Activated naive CD8-positive, alpha-beta T cell treated with anti-CD3 and anti-CD28 coated beads, Interleukin-2, amount 50 U/mL, for 24 hours (primary cell): ENCODE results near the gene TBR1.

Source experiments
- ATAC-seq: fragments of 150-1000 bp; cut with Tn5 transposase; one replicate; pipeline ENCODE4 v1.10.0; 2021
- DNase-seq: peaks from one replicate; pipeline ENCODE4 v3.0.0; 2021
- H3K27ac Mint-ChIP-seq: one replicate; pipeline ENCODE4 v1.8.0; 2021; ENCODE audit warnings: mild to moderate bottlenecking, mixed read lengths
- H3K27me3 Mint-ChIP-seq: one replicate; pipeline ENCODE4 v1.8.0; 2021; ENCODE audit warnings: mixed read lengths
- H3K36me3 Mint-ChIP-seq: one replicate; pipeline ENCODE4 v1.8.0; 2021; ENCODE audit warnings: low read depth, mixed read lengths
- H3K4me1 Mint-ChIP-seq: one replicate; pipeline ENCODE4 v1.8.0; 2021; ENCODE audit warnings: mixed read lengths
- H3K4me3 Mint-ChIP-seq: one replicate; pipeline ENCODE4 v1.8.0; 2021; ENCODE audit warnings: mild to moderate bottlenecking, moderate library complexity, mixed read lengths
- H3K9me3 Mint-ChIP-seq: one replicate; pipeline ENCODE4 v1.8.0; 2021; ENCODE audit warnings: mixed read lengths

The TBR1 gene

GRCh38 chr2:161400076-161400475 lies 16.0 kb upstream of the TBR1 start:
- Mint-ChIP-seq H3K27ac (no peak overlapping the region), H3K27me3 (no peaks in the 10 kb centered on the region), H3K4me1 (no peaks in the 10 kb centered on the region), H3K36me3 (peaks cover 63% of the 10 kb centered on the region), H3K4me3 (no peak overlapping the region), H3K9me3 (no peaks in the 10 kb centered on the region)
- DNase-seq (no peak), ATAC-seq (no peak)

DNA sequence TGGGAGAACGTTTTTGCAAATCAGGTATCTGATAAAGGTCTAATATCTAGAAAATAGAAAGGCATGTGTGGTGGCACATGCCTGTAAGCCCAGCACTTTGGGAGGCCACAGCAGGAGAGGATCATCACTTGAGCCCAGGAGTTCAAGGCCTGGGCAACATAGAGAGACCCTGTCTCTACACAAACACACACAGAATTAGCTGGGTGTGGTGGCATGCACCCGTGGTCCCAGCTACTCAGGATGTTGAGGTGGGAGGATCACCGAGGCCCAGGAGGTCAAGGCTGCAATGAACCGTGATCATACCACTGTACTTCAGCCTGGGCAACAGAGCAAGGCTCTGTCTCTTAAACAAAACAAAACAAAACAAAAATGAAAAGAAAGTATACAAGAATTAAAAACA lies 13.8 kb upstream of the TBR1 start:
- Mint-ChIP-seq H3K27me3 (no peaks in the 10 kb centered on the region), H3K36me3 (peaks cover 44% of the 10 kb centered on the region), H3K27ac (no peak overlapping the region), H3K4me3 (no peak overlapping the region), H3K4me1 (no peaks in the 10 kb centered on the region), H3K9me3 (no peaks in the 10 kb centered on the region)
- ATAC-seq, result no peak
- no peak for DNase-seq

- peaks cover 34% of the 10 kb centered on the region for H3K36me3 Mint-ChIP-seq
- H3K27ac Mint-ChIP-seq, result no peak overlapping the region
- H3K27me3 Mint-ChIP-seq, result no peaks in the 10 kb centered on the region
- H3K9me3 Mint-ChIP-seq, result no peaks in the 10 kb centered on the region
- H3K4me1 Mint-ChIP-seq, result no peaks in the 10 kb centered on the region
- no peak overlapping the region for H3K4me3 Mint-ChIP-seq
- ATAC-seq (no peak), DNase-seq (no peak)
These were observed 9.8 kb upstream of the TBR1 start for GRCh38 chr2:161406316-161406715.

DNA sequence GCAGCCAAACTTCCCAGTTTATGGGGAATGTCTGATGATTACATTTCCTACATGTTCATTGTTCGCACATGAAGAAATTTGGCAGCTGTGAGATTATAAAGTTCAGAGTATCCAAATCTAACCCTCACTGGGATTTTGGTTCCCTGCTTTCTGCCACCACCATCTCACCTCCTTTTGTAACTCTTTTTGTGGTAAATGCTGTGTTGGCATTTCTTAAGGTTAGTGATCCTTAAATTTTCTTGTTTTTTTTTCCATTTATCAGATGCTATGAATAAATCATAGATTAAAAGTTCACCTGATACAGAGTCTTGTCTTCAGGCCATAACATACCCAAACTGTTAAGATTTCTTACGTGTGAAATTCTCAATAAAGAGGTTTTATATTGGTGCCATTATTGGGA lies 8.5 kb upstream of the TBR1 start:
- ATAC-seq (no peak), DNase-seq (no peak)
- H3K9me3 Mint-ChIP-seq, result no peaks in the 10 kb centered on the region
- no peak overlapping the region for H3K27ac Mint-ChIP-seq
- H3K27me3 Mint-ChIP-seq, result no peaks in the 10 kb centered on the region
- peaks cover 29% of the 10 kb centered on the region for H3K36me3 Mint-ChIP-seq
- no peak overlapping the region for H3K4me3 Mint-ChIP-seq
- H3K4me1 Mint-ChIP-seq, result no peaks in the 10 kb centered on the region

DNA sequence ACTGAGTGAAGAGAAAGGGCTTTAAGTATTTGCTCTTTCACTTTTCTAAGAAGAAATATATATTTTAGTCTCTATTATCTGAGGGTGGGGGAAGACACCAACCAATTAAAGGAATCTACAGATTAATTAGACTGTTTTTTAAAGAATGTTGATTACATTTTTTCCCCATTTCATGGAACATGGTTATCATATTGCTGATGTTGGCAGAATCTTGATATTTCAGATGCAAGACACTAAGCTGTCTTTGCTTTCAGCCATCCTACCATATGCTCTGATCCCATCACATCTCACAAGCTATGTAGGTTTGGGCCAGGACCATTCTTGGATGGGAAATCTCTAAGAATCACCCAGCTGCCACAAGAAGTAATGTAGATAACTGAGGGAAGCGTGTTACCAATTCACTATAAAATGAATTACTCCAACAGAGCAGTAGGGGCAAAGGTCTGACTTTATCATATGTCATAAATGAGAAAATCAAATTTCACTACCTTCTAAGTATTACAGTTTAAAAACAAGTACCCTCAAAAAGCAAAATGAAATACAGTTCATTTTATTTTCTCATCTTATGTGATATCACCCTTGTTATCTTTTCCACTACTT lies 6.7 kb upstream of the TBR1 start:
- Mint-ChIP-seq H3K4me3 (no peak overlapping the region), H3K27ac (no peak overlapping the region), H3K4me1 (peaks cover 3% of the 10 kb centered on the region), H3K9me3 (no peaks in the 10 kb centered on the region), H3K36me3 (peaks cover 24% of the 10 kb centered on the region), H3K27me3 (peaks cover 4% of the 10 kb centered on the region)
- ATAC-seq, result no peak
- no peak for DNase-seq

DNA sequence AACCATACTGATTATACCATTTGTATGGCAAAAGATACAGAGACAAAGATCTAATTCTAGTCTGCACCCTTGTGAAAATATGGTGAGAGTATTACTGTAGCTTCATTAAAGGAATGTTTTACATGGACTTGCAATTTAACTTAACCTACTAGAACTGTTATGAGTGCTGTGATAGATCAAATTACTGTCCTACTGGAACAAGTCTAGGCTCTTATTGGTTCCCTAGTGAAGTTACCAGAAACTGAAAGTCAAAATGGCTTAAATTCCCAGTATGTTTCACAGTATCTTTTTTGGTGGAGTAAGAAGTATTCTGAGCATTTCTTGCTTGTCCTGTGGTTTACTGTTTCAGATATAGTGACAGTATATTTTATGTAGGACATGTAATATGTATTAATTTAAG lies 3.8 kb upstream of the TBR1 start:
- H3K9me3 Mint-ChIP-seq, result no peaks in the 10 kb centered on the region
- no peak overlapping the region for H3K27ac Mint-ChIP-seq
- ATAC-seq, result no peak

GRCh38 chr2:161414042-161415033 lies 1.8 kb upstream of the TBR1 start:
- no peak for DNase-seq
- Mint-ChIP-seq H3K36me3 (peaks cover 13% of the 10 kb centered on the region), H3K27me3 (peaks cover 50% of the 10 kb centered on the region), H3K27ac (no peak overlapping the region), H3K4me3 (peak overlapping the region; percentile 62), H3K9me3 (no peaks in the 10 kb centered on the region), H3K4me1 (peaks cover 45% of the 10 kb centered on the region)
- ATAC-seq, result peak; percentile 30

More for the DNA sequence above, 3.8 kb upstream of the TBR1 start:
- H3K4me1 Mint-ChIP-seq, result peaks cover 28% of the 10 kb centered on the region
- no peak overlapping the region for H3K4me3 Mint-ChIP-seq
- H3K36me3 Mint-ChIP-seq, result peaks cover 22% of the 10 kb centered on the region
- H3K27me3 Mint-ChIP-seq, result peaks cover 31% of the 10 kb centered on the region
- no peak for DNase-seq

DNA sequence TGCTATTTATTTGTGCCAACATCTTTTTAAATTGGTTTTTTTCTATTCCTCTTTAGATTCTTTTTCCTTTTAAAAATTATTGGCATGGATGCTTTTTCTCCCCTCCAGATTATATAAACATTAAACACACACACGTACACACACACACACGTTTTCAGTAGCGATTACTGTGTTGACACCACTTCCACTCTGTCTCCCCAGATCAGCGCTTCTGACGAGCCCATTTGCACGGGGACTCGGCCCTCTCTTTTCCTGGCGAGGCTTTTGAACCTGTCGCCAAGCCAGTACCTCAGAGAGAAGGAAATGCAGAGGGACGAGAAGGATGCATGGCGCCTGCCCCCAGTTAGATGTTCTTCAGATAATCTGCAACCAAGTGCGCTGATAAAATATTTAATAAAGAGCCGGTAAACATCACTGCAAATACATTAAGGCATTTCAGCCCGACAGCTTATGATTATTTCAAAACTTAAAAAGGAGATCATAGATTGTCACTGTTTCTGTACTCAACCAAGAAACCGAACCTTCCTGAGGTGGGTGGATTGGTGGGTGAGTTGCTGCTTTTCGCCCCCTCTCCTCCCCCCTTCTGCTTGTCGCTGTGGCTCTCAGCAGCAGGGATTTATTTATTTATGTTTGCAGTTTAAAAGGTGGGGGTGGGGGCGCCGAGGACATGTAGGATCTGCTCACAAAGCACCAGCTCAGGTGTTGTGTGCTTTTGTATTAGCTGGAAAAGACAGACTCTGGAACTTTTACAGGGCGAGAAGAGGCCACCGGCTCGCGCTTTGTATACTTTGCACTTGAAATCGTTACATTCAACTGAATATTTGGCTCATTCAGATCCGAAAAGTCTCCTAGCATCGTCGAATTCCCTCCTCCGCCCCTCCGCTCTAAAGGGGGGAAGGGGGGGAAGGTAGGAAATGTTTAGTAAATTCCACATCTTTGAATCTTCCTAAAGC lies 787 bp upstream of the TBR1 start:
- DNase-seq (no peak), ATAC-seq (no peak)
- Mint-ChIP-seq H3K27ac (no peak overlapping the region), H3K4me1 (peaks cover 46% of the 10 kb centered on the region), H3K27me3 (peaks cover 58% of the 10 kb centered on the region), H3K9me3 (no peaks in the 10 kb centered on the region), H3K36me3 (peaks cover 13% of the 10 kb centered on the region), H3K4me3 (peak overlapping the region; percentile 62)

DNA sequence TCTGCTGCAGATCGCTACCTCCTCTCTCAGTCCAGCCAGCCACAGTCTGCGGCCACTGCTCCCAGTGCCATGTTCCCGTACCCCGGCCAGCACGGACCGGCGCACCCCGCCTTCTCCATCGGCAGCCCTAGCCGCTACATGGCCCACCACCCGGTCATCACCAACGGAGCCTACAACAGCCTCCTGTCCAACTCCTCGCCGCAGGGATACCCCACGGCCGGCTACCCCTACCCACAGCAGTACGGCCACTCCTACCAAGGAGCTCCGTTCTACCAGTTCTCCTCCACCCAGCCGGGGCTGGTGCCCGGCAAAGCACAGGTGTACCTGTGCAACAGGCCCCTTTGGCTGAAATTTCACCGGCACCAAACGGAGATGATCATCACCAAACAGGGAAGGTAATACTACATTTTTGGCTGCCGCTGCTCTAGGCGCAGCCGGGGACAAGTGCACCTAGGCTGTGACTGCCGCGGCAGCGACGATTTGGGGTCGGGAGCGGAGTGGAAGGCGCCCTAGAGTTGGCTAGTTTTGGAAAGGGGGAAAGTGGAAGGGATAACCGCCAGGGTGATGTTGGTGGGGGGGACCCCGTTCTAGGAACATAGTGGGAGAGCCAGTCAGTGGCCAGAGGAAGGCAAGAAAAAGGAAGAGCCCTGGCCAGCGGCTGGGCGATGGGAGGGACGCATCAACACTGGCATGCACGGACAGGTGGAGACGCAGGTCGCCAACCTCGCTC lies 776 bp downstream of the TBR1 start:
- H3K27me3 Mint-ChIP-seq, result peaks cover 74% of the 10 kb centered on the region
- H3K4me1 Mint-ChIP-seq, result peaks cover 46% of the 10 kb centered on the region
- no peak overlapping the region for H3K27ac Mint-ChIP-seq
- ATAC-seq (peak; percentile 21), DNase-seq (no peak)
- H3K36me3 Mint-ChIP-seq, result peaks cover 9% of the 10 kb centered on the region
- no peaks in the 10 kb centered on the region for H3K9me3 Mint-ChIP-seq
- H3K4me3 Mint-ChIP-seq, result peak overlapping the region; percentile 45

GRCh38 chr2:161417438-161418274 lies 1.6 kb downstream of the TBR1 start:
- DNase-seq (no peak), ATAC-seq (no peak)
- Mint-ChIP-seq H3K27ac (no peak overlapping the region), H3K9me3 (no peaks in the 10 kb centered on the region), H3K4me1 (peaks cover 49% of the 10 kb centered on the region), H3K36me3 (peaks cover 5% of the 10 kb centered on the region), H3K4me3 (no peak overlapping the region), H3K27me3 (peaks cover 82% of the 10 kb centered on the region)

- Mint-ChIP-seq H3K27me3 (peaks cover 88% of the 10 kb centered on the region), H3K36me3 (peaks cover 3% of the 10 kb centered on the region)
- no peak for DNase-seq
These were observed 2.2 kb downstream of the TBR1 start for GRCh38 chr2:161418275-161418714.

GRCh38 chr2:161418715-161419637 lies 2.9 kb downstream of the TBR1 start:
- Mint-ChIP-seq H3K27me3 (peaks cover 86% of the 10 kb centered on the region), H3K9me3 (no peaks in the 10 kb centered on the region), H3K36me3 (peaks cover 3% of the 10 kb centered on the region), H3K27ac (no peak overlapping the region), H3K4me3 (peak overlapping the region; percentile 56), H3K4me1 (peaks cover 48% of the 10 kb centered on the region)
- ATAC-seq (no peak), DNase-seq (no peak)

More at GRCh38 chr2:161418275-161418714, 2.2 kb downstream of the TBR1 start:
- no peak overlapping the region for H3K4me3 Mint-ChIP-seq
- ATAC-seq, result no peak
- H3K27ac Mint-ChIP-seq, result no peak overlapping the region
- no peaks in the 10 kb centered on the region for H3K9me3 Mint-ChIP-seq
- peaks cover 51% of the 10 kb centered on the region for H3K4me1 Mint-ChIP-seq
